ENCODE results near the gene LARP4.
"Not testable (repeated sequence)": the region's sequence is repeated elsewhere in the genome, so short reads cannot be mapped to it uniquely, and the experiment has no call there.

The LARP4 gene

DNA sequence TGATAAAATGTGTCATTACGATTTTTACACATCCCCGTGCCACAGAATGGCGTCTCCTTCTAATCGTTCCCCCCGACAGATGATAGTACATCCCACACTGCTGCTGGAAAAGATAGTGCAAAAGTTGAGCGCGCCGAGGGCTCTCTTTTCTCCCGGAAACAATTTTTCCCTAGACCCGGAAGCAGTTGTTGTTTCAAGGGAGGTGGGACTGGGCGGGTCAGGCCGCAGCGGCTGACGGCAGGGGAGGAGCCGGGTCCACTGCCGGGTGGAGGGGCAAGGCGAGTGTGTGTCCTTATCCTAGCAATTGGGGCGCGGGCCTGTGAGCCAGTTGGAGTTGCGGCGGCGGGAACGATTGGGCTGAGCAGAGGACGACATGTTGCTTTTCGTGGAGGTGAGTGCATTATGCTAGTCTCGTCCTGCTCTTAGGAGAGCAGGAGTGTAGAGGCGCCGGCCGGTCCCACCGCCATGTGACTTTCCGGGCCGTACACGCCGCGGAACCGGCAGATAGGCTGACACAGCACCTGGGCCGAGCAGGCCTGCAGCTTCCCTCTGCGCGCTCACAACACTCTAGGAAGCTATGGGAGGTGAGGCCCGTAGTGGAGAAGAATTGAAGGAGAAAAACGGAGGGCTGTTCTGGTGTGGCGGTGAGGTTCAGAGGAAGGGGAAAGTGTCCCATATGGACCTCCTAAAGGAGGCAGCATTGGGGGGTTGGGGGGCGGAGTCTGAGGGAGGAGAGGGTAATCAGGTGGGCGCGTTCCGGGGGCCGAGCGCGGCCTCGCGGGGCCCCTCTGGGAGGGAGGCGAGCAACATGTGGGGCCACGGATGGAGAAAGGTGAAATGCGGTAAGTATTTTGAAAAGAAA lies at the start of gene LARP4:
Gene LARP4, plus strand, starts transcription at position 248 of the 862 bp plus-strand sequence. Its CDS starts 126 bp downstream, at position 374.
- peak; percentile 96 for DNase-seq

- DNase-seq: no peak
Measured at GRCh38 chr12:50351120-50352043, 49.3 kb upstream of the LARP4 start.

GRCh38 chr12:50353404-50353803 lies 47.3 kb upstream of the LARP4 start:
- no peak for DNase-seq

DNA sequence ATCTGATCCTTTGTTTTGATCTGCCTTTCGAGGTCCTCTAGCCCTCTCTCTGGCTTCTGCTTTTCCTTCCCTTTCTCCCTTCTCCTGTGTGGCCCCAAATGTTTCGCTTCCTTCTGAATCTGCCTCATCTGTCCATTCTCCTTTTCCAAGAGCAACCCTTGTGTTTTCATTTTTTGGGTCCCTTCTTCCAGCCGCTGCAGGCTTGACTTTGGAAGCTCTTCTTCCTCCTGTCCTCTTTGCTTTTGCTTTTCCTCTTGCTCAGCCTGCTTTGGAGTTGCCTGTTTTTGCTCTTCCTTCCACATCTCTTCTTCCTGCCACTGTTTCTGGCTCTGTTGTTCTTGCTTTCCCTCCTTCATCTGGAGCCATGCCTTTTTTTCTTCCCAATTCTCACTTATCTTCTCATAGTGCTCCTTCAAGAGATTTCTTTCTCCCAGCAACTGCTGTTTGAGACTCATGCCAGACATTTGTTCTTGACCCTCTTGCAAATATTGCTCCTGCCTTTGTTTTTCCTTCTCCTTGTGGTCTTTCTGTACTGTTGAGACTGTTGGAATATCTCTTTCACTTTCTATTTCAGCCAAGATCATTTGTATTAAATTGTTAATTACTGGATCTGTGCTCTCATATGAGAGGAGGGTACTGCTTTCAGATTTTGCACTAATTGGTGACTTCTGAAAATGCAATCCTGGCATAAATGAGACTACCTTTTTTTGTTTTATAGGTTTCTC lies 46.7 kb upstream of the LARP4 start:
- no peak for DNase-seq

- DNase-seq: no peak
Measured at GRCh38 chr12:50354908-50355307, 45.8 kb upstream of the LARP4 start.

GRCh38 chr12:50355365-50355764 lies 45.3 kb upstream of the LARP4 start:
- no peak for DNase-seq

GRCh38 chr12:50362671-50363070 lies 38.0 kb upstream of the LARP4 start:
- DNase-seq: no peak

GRCh38 chr12:50363141-50363540 lies 37.5 kb upstream of the LARP4 start:
- DNase-seq: no peak

DNA sequence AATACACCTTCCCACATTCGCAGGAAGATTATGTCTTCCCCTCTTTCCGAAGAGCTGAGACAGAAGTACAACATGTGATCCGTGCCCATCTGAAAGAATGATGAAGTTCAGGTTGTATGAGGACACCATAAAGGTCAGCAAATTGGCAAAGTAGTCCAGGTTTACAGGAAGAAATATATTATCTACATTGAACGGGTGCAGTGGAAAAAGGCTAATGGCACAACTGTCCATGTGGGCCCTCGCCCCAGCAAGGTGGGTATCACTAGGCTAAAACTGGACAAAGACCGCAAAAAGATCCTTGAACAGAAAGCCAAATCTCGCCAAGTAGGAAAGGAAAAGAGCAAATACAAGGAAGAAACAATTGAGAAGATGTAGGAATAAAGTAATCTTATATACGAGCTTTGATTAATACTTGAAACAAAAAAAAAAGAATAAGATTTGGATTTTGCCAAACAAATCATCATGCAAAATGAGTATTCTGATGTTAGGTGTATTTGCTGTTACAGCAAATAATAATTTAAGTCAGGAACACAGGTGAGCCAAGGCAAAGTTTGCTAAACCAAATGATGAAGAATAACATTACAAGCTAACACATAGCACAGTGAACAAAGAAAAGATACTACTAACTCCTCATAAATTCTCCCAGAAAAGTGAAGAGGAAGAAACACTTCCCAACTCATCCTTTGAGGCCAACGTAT lies 34.8 kb upstream of the LARP4 start:
- DNase-seq: no peak

DNA sequence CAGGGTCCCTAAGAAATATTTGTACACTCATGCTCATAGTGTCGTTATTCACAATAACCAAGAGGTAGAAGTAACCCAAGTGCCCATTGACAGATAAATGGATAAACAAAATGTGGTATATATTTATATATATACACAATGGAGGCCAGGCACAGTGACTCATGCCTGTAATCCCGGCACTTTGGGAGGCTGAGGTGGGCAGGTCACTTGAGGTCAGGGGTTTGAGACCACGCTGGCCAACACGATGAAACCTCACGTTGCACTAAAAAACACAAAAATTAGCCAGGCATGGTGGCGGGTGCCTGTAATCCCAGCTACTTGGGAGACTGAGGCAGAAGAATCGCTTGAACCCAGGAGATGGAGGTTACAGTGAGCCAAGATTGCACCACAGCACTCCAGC lies 30.0 kb upstream of the LARP4 start:
- DNase-seq: not testable (repeated sequence)

DNA sequence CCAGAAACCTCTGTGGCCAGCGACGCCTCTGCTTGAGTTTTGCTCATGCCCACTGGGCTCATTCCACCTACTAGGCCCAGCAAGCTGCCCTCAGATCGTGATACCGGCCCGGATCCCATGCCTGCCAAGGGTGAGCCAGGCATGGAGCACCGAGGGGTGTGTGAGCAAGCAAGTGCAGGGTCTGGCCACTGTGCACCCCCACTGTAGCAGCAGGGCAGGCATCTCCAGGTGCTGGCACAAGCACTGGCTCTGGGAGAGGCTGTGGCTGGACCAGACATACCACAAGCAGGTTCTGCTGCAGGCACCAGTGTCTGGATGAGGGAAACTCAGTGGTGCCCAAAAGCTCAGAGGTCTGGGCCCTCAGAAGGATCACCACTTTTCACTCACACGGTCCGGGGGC lies 24.9 kb upstream of the LARP4 start:
- DNase-seq: no peak

- no peak for DNase-seq
Measured at GRCh38 chr12:50380761-50381325, 19.8 kb upstream of the LARP4 start.

DNA sequence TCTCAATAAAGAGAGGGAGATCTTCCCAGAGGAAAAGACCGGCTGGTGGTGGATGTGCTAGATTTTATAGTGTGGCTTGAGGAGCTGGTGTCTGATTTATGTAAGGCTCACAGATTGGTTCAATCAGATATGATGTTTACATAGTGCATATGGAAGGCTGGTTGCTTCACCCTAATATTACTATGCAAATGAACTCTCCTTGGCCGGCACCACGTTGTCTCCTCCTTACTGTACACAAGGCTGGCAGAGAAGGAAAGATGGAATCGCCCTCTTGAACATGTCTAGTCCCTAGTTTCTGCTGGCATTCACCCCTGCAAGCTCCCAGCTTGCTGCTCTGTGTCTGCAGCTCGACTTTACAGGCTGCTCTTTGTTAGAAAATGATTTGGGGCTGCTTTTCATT lies 13.2 kb upstream of the LARP4 start:
- DNase-seq: no peak

DNA sequence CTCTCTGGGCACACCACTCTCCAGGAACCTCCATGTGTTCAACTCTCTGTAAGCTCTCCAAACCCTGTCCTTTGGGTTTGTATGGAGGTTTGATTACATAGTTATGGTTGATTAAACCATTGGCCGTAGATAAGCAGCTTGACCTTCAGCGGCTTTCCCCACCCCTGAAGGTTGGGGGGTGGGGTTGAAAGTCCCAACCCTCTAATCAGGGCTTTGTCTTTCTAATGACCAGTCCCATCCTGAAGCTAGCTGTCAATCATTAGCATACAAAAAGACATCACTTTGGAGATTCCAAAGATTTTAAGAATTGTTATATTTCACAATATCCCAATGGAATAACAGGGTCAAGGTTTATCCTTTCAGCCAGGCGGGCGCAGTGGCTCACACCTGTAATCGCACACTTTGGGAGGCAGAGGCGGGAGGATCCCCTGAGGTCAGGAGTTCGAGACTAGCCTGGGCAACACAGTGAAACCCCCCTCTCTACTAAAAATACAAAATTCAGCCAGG lies 12.7 kb upstream of the LARP4 start:
- no peak for DNase-seq

- DNase-seq: not testable (repeated sequence)
Measured at GRCh38 chr12:50388793-50389192, 11.9 kb upstream of the LARP4 start.

GRCh38 chr12:50390316-50390741 lies 10.4 kb upstream of the LARP4 start:
- DNase-seq: no peak

DNA sequence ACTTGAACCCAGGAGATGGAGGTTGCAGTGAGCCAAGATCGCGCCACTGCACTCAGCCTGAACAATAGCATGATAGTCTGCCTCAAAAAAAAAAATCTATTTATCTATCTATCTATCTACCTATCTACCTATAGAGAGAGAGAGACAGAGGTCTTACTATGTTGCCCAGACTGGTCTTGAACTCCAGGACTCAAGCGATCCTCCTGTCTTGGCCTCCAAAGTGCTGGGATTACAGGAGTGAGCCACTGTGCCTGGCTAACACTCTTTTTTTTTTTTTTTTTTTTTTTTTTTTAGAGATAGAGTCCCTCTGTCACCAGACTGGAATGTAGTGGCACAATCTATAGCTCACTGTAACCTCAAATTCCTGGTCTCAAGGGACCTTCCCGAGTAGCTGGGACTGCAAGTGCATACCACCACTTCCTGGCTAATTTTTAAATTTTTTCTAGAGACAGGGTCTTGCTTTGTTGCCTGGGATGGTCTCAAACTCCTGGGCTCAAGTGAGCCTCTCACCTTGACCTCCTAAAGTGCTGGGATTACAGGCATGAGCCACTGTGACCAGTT lies 6.1 kb upstream of the LARP4 start:
- DNase-seq: no peak

GRCh38 chr12:50397117-50397650 lies 3.5 kb upstream of the LARP4 start:
- DNase-seq: no peak

DNA sequence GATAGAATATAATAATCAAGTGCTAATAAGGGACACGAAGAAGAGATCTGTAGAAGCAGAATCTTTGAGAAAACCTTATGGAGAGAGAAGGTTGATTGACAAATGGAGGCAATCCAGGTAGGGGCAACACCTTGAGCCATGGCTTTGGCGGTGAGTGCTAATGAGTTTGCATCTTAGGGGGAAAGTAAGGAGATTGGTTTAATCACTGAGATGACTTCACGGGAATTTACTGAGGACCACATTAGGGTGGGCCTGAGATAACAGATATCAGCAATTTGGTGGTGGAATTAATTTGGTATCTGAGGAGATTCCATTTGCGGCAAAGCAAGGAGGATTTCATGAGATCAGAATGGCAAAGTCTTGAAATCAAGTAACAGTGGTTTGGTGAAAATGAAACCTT lies 1.8 kb upstream of the LARP4 start:
- DNase-seq: no peak

GRCh38 chr12:50400104-50400637 lies 514 bp upstream of the LARP4 start:
- DNase-seq: no peak
